Measurements from ENCODE around the gene SLC23A2. TPM values are rescaled to one million over a fixed set of nuclear protein-coding genes. Genes with fewer than 3 reads are reported as not detected.
"Not testable (repeated sequence)": the region's sequence is repeated elsewhere in the genome, so short reads cannot be mapped to it uniquely, and the experiment has no call there.

The SLC23A2 gene
- polyA plus RNA-seq, 1 donor from 2014 or later, result 38.3 TPM

DNA sequence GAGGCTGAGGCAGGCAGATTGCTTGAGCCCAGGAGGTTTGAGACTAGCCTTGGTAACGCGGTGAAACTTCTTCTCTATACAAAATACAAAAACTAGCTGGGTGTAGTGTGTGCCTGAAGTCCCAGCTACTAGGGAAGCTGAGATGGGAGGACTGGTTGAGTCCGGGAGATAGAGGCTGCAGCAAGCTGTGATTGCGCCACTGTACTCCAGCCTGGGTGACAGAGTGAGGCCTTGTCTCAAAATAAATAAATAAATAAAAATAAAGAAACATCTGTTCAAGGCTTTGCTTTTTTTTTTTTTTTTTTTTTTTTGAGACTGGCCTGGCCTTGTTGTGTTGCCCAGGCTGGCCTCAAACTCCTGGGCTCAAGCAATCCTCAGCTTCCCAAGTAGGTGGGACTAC is 23.7 kb upstream of the SLC23A2 start:
- Histone ChIP-seq H3K9ac (ENCODE audit: low read length) (no peak overlapping the region), H4K20me1 (ENCODE audit: insufficient read depth) (no peaks in the 10 kb centered on the region), H3K36me3 (ENCODE audit: insufficient read depth, low read length) (no peaks in the 10 kb centered on the region), H3K79me2 (replicated peaks; ENCODE audit: insufficient read depth, low read length) (no peaks in the 10 kb centered on the region), H2AFZ (ENCODE audit: low read depth, low read length) (no peak overlapping the region), H3K9me2 (ENCODE audit: insufficient read depth, low read length) (no peaks in the 10 kb centered on the region), H3K27ac (ENCODE audit: low read length) (no peak overlapping the region), H3F3A (ENCODE audit: insufficient read depth, low read length, poor library complexity, severe bottlenecking) (no peaks in the 10 kb centered on the region), H3K4me2 (ENCODE audit: low read length) (no peak overlapping the region), H3K9me3 (ENCODE audit: low read length) (no peaks in the 10 kb centered on the region), H3K4me3 (ENCODE audit: low read length) (no peak overlapping the region), H3K27me3 (ENCODE audit: insufficient read depth, low read depth, low read length) (no peaks in the 10 kb centered on the region)
- TF ChIP-seq, protein P1, sequence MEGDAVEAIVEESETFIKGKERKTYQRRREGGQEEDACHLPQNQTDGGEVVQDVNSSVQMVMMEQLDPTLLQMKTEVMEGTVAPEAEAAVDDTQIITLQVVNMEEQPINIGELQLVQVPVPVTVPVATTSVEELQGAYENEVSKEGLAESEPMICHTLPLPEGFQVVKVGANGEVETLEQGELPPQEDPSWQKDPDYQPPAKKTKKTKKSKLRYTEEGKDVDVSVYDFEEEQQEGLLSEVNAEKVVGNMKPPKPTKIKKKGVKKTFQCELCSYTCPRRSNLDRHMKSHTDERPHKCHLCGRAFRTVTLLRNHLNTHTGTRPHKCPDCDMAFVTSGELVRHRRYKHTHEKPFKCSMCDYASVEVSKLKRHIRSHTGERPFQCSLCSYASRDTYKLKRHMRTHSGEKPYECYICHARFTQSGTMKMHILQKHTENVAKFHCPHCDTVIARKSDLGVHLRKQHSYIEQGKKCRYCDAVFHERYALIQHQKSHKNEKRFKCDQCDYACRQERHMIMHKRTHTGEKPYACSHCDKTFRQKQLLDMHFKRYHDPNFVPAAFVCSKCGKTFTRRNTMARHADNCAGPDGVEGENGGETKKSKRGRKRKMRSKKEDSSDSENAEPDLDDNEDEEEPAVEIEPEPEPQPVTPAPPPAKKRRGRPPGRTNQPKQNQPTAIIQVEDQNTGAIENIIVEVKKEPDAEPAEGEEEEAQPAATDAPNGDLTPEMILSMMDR (IDR thresholded peaks at IDR 0.05; ENCODE audit: poor library complexity, severe bottlenecking), result no peak

DNA sequence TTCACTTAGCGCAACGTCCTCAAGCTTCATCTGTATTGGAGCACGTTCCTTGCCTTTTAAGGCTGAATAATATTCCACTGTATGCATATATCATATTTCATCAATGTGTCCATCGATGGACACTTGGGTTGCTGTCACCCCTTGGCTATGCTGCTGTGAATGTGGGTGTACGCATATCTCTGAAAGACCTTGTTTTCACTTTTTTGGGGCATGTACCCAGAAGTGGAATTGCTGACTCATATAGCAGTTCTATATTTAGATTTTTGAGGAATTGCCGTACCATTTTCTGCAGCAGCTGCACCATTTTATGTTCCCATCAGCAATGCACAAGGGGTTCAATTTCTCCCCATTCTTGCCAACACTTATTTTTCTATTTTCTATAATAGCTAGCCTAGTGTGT is 22.8 kb upstream of the SLC23A2 start:
- Histone ChIP-seq H3K79me2 (replicated peaks; ENCODE audit: insufficient read depth, low read length) (no peaks in the 10 kb centered on the region), H3K4me2 (ENCODE audit: low read length) (no peak overlapping the region), H2AFZ (ENCODE audit: low read depth, low read length) (no peak overlapping the region), H3K27ac (ENCODE audit: low read length) (no peak overlapping the region), H3F3A (ENCODE audit: insufficient read depth, low read length, poor library complexity, severe bottlenecking) (no peaks in the 10 kb centered on the region), H3K27me3 (ENCODE audit: insufficient read depth, low read depth, low read length) (no peaks in the 10 kb centered on the region), H3K9me3 (ENCODE audit: low read length) (no peaks in the 10 kb centered on the region), H3K4me3 (ENCODE audit: low read length) (no peak overlapping the region), H3K36me3 (ENCODE audit: insufficient read depth, low read length) (no peaks in the 10 kb centered on the region), H3K9me2 (ENCODE audit: insufficient read depth, low read length) (no peaks in the 10 kb centered on the region), H4K20me1 (ENCODE audit: insufficient read depth) (no peaks in the 10 kb centered on the region), H3K9ac (ENCODE audit: low read length) (no peak overlapping the region)
- TF ChIP-seq, protein P2, sequence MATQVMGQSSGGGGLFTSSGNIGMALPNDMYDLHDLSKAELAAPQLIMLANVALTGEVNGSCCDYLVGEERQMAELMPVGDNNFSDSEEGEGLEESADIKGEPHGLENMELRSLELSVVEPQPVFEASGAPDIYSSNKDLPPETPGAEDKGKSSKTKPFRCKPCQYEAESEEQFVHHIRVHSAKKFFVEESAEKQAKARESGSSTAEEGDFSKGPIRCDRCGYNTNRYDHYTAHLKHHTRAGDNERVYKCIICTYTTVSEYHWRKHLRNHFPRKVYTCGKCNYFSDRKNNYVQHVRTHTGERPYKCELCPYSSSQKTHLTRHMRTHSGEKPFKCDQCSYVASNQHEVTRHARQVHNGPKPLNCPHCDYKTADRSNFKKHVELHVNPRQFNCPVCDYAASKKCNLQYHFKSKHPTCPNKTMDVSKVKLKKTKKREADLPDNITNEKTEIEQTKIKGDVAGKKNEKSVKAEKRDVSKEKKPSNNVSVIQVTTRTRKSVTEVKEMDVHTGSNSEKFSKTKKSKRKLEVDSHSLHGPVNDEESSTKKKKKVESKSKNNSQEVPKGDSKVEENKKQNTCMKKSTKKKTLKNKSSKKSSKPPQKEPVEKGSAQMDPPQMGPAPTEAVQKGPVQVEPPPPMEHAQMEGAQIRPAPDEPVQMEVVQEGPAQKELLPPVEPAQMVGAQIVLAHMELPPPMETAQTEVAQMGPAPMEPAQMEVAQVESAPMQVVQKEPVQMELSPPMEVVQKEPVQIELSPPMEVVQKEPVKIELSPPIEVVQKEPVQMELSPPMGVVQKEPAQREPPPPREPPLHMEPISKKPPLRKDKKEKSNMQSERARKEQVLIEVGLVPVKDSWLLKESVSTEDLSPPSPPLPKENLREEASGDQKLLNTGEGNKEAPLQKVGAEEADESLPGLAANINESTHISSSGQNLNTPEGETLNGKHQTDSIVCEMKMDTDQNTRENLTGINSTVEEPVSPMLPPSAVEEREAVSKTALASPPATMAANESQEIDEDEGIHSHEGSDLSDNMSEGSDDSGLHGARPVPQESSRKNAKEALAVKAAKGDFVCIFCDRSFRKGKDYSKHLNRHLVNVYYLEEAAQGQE (IDR thresholded peaks at IDR 0.05; ENCODE audit: borderline replicate concordance), result no peak
- TF ChIP-seq EZH2 (IDR thresholded peaks at IDR 0.05; ENCODE audit: borderline replicate concordance, insufficient read depth, low read length, poor library complexity, severe bottlenecking), result no peak
- no peak for TF ChIP-seq RAD21 (conservative IDR thresholded peaks at IDR 0.05)
- TF ChIP-seq EP300 (conservative IDR thresholded peaks at IDR 0.05; ENCODE audit: poor library complexity, severe bottlenecking), result no peak
- TF ChIP-seq SMC3 (conservative IDR thresholded peaks at IDR 0.05; ENCODE audit: poor library complexity), result no peak
- no peak for TF ChIP-seq TAF1 (IDR thresholded peaks at IDR 0.05; ENCODE audit: low read depth)
- TF ChIP-seq, protein P1 (IDR thresholded peaks at IDR 0.05; ENCODE audit: poor library complexity, severe bottlenecking), result no peak
- TF ChIP-seq MXI1 (conservative IDR thresholded peaks at IDR 0.05; ENCODE audit: poor library complexity, severe bottlenecking), result no peak
- TF ChIP-seq POLR2AphosphoS5 (IDR thresholded peaks at IDR 0.05), result no peak

DNA sequence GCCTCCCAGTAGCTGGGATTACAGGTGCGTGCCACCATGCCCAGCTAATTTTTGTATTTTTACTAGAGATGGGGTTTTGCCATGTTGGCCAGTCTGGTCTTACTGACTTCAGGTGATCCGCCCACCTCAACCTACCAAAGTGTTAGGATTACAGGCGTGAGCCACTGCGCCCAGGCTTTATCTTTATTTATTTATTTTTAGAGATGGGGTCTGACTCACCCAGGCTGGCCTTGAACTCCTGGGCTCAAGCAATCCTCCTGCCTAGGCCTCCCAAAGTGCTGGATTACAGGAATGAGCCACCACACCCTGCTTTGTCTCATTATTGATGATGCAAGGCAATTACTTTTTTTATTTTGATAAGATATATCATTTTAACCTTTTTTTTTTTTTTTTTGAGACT is 21.9 kb upstream of the SLC23A2 start:
- H3K4me3 ChIP-seq (ENCODE audit: low read length); H3F3A ChIP-seq (ENCODE audit: insufficient read depth, low read length, poor library complexity, severe bottlenecking); H3K9me3 ChIP-seq (ENCODE audit: low read length); H3K9ac ChIP-seq (ENCODE audit: low read length); H3K4me2 ChIP-seq (ENCODE audit: low read length); H3K27ac ChIP-seq (ENCODE audit: low read length); H3K9me2 ChIP-seq (ENCODE audit: insufficient read depth, low read length); H3K79me2 ChIP-seq (replicated peaks; ENCODE audit: insufficient read depth, low read length); H2AFZ ChIP-seq (ENCODE audit: low read depth, low read length); H4K20me1 ChIP-seq (ENCODE audit: insufficient read depth); H3K27me3 ChIP-seq (ENCODE audit: insufficient read depth, low read depth, low read length); H3K36me3 ChIP-seq (ENCODE audit: insufficient read depth, low read length): not testable (repeated sequence)

All from neural cell (in vitro differentiated cells).